SK-N-SH treated with all-trans-retinoic acid at 6 μM for 48 hours (cell line): ENCODE results near the gene SEPTIN8.

ENCODE experiments used
- ATAC-seq: fragments of 200-7000 bp; cut with Tn5 transposase; 3 replicates; pipeline ENCODE4 v1.9.1; 2020; ENCODE audit warnings: mild to moderate bottlenecking, moderate library complexity
- ARNTL ChIP-seq: fragments of 450-650 bp; formaldehyde crosslinking; IDR thresholded peaks from 2 replicates; pipeline ENCODE4 v1.5.0; 2020; ENCODE audit warnings: low read depth, mild to moderate bottlenecking, moderate library complexity, borderline replicate concordance
- BACH2 ChIP-seq: fragments of 250-450 bp; sonication (Bioruptor Pico); IDR thresholded peaks from 2 replicates; pipeline ENCODE4 v1.9.0; 2021; ENCODE audit warnings: mild to moderate bottlenecking, borderline replicate concordance
- CSDC2 ChIP-seq: fragments of 250-450 bp; sonication (Bioruptor Pico); IDR thresholded peaks from 2 replicates; pipeline ENCODE4 v1.5.0; 2020; ENCODE audit warnings: mild to moderate bottlenecking, moderate library complexity
- ESRRG ChIP-seq: fragments of 250-450 bp; sonication (Bioruptor Pico); IDR thresholded peaks from 2 replicates; pipeline ENCODE4 v1.6.1; 2021; ENCODE audit warnings: mild to moderate bottlenecking
- GLIS3 ChIP-seq: fragments of 250-450 bp; sonication (Bioruptor Pico); IDR thresholded peaks from 2 replicates; pipeline ENCODE4 v1.5.0; 2020; ENCODE audit warnings: mild to moderate bottlenecking, moderate library complexity
- OSR1 ChIP-seq: fragments of 250-450 bp; sonication (Bioruptor Pico); IDR thresholded peaks from 2 replicates; pipeline ENCODE4 v1.8.0; 2022; ENCODE audit warnings: moderate library complexity, mild to moderate bottlenecking, inconsistent platforms
- PPARA ChIP-seq: fragments of 250-450 bp; sonication (Bioruptor Pico); IDR thresholded peaks from 2 replicates; pipeline ENCODE4 v1.5.0; 2020; ENCODE audit warnings: mild to moderate bottlenecking, borderline replicate concordance
- RARB ChIP-seq: fragments of 250-450 bp; sonication (Bioruptor Pico); IDR thresholded peaks from 2 replicates; pipeline ENCODE4 v1.8.0; 2021; ENCODE audit warnings: mild to moderate bottlenecking, moderate library complexity
- TOX ChIP-seq: fragments of 250-450 bp; sonication (Bioruptor Pico); IDR thresholded peaks from 2 replicates; pipeline ENCODE4 v1.8.0; 2021; ENCODE audit warnings: mild to moderate bottlenecking, moderate library complexity, borderline replicate concordance
- ZC3H10 ChIP-seq: fragments of 250-450 bp; sonication (Bioruptor Pico); IDR thresholded peaks from 2 replicates; pipeline ENCODE4 v1.5.1; 2021; ENCODE audit warnings: mild to moderate bottlenecking, moderate library complexity
- ZFP3 ChIP-seq: fragments of 250-450 bp; sonication (Bioruptor Pico); IDR thresholded peaks from 2 replicates; pipeline ENCODE4 v1.5.0; 2020; ENCODE audit warnings: mild to moderate bottlenecking, moderate library complexity
- ZFP30 ChIP-seq: fragments of 450-650 bp; formaldehyde crosslinking; IDR thresholded peaks from 2 replicates; pipeline ENCODE4 v1.5.0; 2022; ENCODE audit warnings: mild to moderate bottlenecking, moderate library complexity
- ZNF565 ChIP-seq: fragments of 450-650 bp; formaldehyde crosslinking; conservative IDR thresholded peaks from 2 replicates; pipeline ENCODE4 v1.5.0; 2020; ENCODE audit warnings: low read depth, mild to moderate bottlenecking, moderate library complexity
- ZNF8 ChIP-seq: fragments of 450-650 bp; formaldehyde crosslinking; IDR thresholded peaks from 2 replicates; pipeline ENCODE4 v1.5.0; 2020; ENCODE audit warnings: mild to moderate bottlenecking, moderate library complexity
- TF ChIP-seq, protein P1 (sequence below): fragments of 250-450 bp; sonication (Bioruptor Pico); IDR thresholded peaks from 2 replicates; pipeline ENCODE4 v1.5.0; 2020; ENCODE audit warnings: mild to moderate bottlenecking, moderate library complexity
- TF ChIP-seq, protein P2 (sequence below): fragments of 250-450 bp; sonication (Bioruptor Pico); IDR thresholded peaks from 2 replicates; pipeline ENCODE4 v1.8.0; 2021; ENCODE audit warnings: low read depth, mild to moderate bottlenecking, moderate library complexity, borderline replicate concordance
- TF ChIP-seq, protein P3 (sequence below): fragments of 250-450 bp; sonication (Bioruptor Pico); IDR thresholded peaks from 2 replicates; pipeline ENCODE4 v1.5.1; 2020; ENCODE audit warnings: low read depth, mild to moderate bottlenecking, moderate library complexity
- TF ChIP-seq, protein P4 (sequence below): fragments of 250-450 bp; sonication (Bioruptor Pico); IDR thresholded peaks from 2 replicates; pipeline ENCODE4 v1.8.0; 2020; ENCODE audit warnings: mild to moderate bottlenecking, moderate library complexity, borderline replicate concordance
- TF ChIP-seq, protein P5 (sequence below): fragments of 250-450 bp; sonication (Bioruptor Pico); IDR thresholded peaks from 2 replicates; pipeline ENCODE4 v1.5.1; 2021; ENCODE audit warnings: mild to moderate bottlenecking, moderate library complexity

Gene SEPTIN8

DNA sequence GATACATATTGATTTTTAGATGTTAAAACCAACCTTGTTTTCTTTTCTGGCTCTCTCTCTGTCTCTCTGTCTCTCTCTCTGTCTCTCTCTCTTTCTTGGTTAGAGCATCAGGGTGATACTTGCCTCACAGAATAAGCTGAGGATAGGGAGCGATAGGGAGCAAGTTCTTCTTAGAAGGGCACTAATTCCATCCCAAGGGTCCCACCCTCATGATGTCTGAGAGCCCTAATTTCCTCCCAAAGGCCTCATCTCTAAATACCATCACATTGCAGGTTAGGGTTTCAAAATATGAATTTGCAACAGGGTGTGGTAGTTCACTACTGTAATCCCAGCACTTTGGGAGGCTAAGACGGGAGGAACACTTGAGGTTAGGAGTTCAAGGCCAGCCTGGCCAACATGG is 34.9 kb downstream of the SEPTIN8 start:
- ATAC-seq = no peak
- TF ChIP-seq, protein P1, sequence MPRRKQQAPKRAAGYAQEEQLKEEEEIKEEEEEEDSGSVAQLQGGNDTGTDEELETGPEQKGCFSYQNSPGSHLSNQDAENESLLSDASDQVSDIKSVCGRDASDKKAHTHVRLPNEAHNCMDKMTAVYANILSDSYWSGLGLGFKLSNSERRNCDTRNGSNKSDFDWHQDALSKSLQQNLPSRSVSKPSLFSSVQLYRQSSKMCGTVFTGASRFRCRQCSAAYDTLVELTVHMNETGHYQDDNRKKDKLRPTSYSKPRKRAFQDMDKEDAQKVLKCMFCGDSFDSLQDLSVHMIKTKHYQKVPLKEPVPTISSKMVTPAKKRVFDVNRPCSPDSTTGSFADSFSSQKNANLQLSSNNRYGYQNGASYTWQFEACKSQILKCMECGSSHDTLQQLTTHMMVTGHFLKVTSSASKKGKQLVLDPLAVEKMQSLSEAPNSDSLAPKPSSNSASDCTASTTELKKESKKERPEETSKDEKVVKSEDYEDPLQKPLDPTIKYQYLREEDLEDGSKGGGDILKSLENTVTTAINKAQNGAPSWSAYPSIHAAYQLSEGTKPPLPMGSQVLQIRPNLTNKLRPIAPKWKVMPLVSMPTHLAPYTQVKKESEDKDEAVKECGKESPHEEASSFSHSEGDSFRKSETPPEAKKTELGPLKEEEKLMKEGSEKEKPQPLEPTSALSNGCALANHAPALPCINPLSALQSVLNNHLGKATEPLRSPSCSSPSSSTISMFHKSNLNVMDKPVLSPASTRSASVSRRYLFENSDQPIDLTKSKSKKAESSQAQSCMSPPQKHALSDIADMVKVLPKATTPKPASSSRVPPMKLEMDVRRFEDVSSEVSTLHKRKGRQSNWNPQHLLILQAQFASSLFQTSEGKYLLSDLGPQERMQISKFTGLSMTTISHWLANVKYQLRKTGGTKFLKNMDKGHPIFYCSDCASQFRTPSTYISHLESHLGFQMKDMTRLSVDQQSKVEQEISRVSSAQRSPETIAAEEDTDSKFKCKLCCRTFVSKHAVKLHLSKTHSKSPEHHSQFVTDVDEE = no peak
- TF ChIP-seq TOX (CRISPR knock-in tag) (no peak), ZFP3 (no peak), ZC3H10 (CRISPR knock-in tag) (no peak), GLIS3 (no peak), ZNF565 (no peak), RARB (CRISPR knock-in tag) (no peak), ARNTL (CRISPR knock-in tag) (no peak), ZFP30 (CRISPR knock-in tag) (no peak), BACH2 (CRISPR knock-in tag) (no peak), ZNF8 (no peak), PPARA (CRISPR knock-in tag) (no peak), CSDC2 (CRISPR knock-in tag) (no peak), OSR1 (no peak)
- TF ChIP-seq, protein P2, sequence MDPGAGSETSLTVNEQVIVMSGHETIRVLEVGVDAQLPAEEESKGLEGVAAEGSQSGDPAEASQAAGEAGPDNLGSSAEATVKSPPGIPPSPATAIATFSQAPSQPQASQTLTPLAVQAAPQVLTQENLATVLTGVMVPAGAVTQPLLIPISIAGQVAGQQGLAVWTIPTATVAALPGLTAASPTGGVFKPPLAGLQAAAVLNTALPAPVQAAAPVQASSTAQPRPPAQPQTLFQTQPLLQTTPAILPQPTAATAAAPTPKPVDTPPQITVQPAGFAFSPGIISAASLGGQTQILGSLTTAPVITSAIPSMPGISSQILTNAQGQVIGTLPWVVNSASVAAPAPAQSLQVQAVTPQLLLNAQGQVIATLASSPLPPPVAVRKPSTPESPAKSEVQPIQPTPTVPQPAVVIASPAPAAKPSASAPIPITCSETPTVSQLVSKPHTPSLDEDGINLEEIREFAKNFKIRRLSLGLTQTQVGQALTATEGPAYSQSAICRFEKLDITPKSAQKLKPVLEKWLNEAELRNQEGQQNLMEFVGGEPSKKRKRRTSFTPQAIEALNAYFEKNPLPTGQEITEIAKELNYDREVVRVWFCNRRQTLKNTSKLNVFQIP (CRISPR knock-in tag) = no peak
- TF ChIP-seq, protein P3, sequence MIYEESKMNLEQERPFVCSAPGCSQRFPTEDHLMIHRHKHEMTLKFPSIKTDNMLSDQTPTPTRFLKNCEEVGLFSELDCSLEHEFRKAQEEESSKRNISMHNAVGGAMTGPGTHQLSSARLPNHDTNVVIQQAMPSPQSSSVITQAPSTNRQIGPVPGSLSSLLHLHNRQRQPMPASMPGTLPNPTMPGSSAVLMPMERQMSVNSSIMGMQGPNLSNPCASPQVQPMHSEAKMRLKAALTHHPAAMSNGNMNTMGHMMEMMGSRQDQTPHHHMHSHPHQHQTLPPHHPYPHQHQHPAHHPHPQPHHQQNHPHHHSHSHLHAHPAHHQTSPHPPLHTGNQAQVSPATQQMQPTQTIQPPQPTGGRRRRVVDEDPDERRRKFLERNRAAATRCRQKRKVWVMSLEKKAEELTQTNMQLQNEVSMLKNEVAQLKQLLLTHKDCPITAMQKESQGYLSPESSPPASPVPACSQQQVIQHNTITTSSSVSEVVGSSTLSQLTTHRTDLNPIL (CRISPR knock-in tag) = no peak
- TF ChIP-seq, protein P4, sequence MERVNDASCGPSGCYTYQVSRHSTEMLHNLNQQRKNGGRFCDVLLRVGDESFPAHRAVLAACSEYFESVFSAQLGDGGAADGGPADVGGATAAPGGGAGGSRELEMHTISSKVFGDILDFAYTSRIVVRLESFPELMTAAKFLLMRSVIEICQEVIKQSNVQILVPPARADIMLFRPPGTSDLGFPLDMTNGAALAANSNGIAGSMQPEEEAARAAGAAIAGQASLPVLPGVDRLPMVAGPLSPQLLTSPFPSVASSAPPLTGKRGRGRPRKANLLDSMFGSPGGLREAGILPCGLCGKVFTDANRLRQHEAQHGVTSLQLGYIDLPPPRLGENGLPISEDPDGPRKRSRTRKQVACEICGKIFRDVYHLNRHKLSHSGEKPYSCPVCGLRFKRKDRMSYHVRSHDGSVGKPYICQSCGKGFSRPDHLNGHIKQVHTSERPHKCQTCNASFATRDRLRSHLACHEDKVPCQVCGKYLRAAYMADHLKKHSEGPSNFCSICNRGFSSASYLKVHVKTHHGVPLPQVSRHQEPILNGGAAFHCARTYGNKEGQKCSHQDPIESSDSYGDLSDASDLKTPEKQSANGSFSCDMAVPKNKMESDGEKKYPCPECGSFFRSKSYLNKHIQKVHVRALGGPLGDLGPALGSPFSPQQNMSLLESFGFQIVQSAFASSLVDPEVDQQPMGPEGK (CRISPR knock-in tag) = no peak

DNA sequence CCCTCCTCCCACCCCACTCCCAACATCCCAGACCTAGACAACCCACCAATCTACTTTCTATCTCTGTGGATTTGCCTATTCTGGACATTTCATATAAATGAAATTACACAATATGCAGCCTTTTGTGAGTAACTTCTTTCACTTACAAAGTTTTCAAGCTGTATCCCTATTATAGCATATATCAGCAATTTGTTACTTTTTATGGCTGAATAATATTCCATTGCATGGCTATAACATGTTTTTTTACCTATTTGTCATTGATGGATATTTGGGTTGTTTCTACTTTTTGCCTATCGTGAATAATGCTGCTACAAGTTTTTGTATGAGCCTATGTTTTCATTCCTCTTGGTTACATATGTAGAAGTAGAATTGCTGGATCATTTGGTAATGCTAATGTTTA is 37.8 kb downstream of the SEPTIN8 start:
- no peak for TF ChIP-seq ARNTL (CRISPR knock-in tag)
- TF ChIP-seq ZNF8 = no peak
- TF ChIP-seq, protein P5, sequence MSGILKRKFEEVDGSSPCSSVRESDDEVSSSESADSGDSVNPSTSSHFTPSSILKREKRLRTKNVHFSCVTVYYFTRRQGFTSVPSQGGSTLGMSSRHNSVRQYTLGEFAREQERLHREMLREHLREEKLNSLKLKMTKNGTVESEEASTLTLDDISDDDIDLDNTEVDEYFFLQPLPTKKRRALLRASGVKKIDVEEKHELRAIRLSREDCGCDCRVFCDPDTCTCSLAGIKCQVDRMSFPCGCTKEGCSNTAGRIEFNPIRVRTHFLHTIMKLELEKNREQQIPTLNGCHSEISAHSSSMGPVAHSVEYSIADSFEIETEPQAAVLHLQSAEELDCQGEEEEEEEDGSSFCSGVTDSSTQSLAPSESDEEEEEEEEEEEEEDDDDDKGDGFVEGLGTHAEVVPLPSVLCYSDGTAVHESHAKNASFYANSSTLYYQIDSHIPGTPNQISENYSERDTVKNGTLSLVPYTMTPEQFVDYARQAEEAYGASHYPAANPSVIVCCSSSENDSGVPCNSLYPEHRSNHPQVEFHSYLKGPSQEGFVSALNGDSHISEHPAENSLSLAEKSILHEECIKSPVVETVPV = no peak
- no peak for TF ChIP-seq ZFP30 (CRISPR knock-in tag)
- no peak for ATAC-seq

DNA sequence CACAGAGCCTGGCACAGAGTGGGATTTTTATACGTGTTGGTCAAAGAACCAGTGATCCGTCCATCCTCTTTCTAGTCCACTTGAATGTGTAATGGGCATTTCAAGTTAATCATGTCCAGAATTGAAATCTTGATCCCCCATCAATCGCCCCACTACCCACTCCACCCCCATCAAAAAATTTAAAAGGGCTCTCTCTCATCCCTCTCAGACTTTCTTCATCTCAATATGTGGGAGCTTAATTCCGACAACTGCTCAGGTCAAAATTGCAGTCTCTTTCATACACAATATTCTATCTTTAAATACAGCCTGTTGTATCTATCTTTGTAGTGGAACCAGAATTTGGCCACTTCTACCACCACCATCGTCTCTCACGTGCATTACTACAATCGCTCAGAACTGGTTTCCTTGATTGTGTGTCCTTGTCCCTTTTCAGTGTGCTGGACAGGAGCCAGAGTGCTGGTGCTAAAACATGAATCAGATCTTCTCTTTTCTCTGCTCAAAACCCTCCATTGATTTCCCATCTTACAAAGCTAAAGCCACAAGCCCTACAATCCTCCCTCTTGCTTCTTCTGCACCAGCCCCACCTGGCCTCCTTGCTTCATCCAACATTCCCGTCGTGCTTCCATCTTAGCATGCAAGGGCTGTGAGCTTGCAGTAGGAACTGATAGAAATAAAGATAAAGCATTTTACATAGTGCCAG is 38.9 kb downstream of the SEPTIN8 start:
- no peak for TF ChIP-seq ESRRG (CRISPR knock-in tag)
- TF ChIP-seq, protein P3 (CRISPR knock-in tag) = no peak
- TF ChIP-seq BACH2 (CRISPR knock-in tag) = no peak
- no peak for TF ChIP-seq OSR1
- no peak for TF ChIP-seq ZFP3
- ATAC-seq = no peak
